Measurements from ENCODE around the gene NFKB1.
A peak's percentile ranks its signal among the peaks of the same experiment; 100 is the strongest.

Gene NFKB1

DNA sequence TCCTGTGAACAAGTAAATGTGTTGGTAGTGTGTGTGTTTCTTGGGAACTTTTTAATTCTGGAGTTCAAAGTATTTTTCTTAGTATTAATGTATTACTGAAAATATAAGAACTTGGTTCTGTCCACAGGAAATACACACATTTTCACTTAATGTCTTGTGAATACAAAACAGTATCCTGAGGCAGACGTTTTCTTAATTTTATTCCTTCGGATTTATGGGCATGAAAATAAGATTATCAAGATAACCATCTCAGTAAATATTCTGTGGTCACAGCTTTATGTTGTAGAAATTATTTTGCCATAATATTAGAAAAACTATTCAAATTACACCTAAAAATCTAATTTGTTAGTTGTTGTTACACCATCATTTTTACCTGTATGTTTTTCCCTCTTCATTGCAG, 29.8 kb downstream of the NFKB1 start:
- DNase-seq (ENCODE audit: low spot score) = no peak

DNA sequence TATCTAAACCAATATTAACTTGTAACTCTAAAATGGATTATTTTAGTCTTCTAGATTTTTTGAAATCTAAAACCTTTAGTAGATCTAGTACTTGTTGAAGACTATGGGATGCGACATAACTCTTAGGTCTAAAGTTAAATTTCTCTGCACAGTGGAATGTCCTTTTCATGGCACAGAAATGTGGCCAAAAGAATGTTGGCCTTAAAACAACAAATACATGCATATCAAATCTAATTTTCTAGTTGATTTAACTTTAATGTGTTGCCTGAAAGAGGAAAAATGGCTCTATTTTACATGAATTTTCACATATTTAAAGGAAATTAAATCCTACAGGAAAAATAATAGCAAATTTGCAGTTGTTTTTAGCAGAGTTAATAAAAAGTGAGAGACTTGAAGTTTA, 30.3 kb downstream of the NFKB1 start:
- no peak for DNase-seq (ENCODE audit: low spot score)

DNA sequence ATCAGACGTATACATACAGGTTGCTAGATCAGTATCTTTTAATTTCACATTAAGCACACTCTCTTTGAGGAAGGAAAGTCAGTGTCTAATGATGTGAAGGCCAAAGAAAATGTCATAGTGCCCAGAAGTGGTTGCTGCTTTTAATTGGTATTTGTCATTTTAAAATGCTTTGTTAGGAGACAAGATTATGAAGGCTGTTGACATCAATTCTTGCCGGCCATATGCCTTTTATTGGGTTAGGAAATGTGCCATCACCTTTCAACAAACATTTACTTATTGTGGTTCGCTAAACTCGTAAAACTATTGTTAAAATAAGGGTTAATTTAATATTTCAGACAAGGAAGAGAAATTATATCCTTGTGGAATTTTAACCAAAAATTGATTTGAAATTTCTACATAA, 32.2 kb downstream of the NFKB1 start:
- no peak for DNase-seq (ENCODE audit: low spot score)

DNA sequence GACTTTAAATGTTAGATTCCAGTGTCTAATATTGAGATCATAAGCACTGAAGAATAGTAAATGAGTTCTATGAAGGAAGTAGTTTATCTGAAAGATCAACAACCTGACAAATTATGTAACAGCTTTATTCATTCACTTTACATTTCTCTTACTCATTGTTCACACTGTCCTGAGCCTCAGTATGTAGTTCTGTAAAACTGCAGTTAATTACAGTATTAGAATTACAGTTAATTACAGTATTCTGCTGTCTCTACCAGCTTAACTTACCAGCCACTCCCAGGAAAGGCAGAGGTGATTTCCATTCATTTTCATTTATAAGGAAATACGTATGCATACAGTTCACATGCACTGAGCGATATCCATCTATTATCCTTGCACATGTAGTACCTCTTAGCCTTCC, 32.7 kb downstream of the NFKB1 start:
- no peak for DNase-seq (ENCODE audit: low spot score)

DNA sequence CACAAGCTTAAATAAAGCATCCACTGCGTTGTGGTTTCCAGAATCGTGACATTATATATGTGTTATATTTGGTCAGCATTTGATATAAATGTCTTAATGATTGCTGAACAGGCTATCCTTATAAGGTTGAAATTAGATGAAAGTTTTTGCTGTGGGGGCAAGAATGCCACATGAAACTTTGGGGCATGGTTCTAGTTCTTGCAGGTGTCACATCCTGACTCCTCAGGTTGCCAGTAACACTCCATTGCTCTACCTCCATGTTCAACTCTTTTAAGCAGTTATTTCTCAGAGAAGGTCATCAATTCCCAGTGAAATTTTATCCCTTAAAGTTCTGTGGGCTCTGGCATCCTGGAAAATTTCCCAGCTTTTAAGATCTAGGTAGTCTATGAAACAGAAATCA, 33.7 kb downstream of the NFKB1 start:
- DNase-seq (ENCODE audit: low spot score) = no peak

DNA sequence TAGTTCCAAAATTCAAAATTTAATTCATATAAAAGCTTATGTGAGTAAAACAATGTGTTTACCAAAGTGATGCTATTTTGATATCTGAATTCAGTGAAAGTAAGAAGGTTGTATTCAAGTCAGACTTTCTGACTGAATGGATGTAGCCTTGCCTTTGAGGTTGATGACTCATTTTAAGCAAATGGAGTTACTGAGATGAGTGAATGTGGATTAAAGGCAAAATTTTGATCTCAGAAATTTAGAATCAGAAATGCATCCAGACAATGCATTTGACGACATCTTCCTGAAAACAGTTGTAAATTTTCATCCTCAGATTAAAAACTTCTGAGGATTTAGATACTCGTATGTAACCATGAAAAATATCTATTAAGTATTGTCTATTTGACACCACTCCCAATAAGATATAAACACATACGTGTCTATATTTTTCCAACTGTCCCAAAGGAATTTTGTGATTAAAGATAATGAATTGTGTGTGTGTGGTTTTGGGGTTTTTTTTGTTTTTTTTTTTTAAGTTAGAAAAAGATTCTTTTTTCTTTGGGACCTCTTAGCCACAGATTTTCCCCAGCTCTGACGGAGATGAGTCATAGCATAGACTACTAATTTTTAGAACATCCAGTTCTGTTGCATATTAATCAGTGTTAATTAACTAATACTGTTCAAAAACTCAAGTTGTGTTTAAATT, 34.4 kb downstream of the NFKB1 start:
- DNase-seq (ENCODE audit: low spot score) = peak; percentile 79

DNA sequence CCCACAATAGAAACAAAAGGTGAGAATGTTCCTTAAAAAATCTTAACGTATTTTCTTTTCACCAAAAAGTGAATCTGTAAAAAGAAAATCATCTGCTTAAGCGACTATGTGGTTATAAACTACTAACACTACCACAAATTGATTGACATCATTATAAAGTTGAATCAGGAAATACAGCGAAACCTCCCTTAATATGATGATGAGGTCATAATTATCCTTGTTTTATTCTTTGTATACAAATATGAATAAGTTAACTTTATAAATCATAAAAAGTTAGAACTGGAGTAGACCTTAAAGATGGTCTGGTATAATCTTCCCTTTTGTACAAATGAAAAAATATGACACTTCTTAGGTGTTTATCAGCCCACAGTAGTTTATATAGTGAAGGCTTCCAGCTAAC, 35.6 kb downstream of the NFKB1 start:
- no peak for DNase-seq (ENCODE audit: low spot score)

DNA sequence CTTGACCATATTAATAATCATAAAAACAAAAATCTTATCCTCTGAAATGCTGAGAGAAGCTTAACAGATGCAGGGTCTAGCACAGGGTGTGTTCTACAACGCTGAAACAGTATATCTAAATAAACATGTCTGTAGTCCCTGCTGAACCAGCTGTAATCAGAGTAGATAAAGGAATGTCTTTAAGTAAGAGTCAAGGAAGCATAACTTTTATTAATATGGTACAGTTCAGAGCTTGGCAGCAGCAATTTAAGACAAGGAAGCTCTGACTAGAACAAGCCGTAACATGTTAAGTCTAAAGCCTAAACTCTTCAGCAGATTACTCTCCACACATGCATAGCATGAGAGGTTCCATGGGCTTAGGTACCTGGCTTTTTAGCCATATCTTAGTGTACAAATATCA, 36.1 kb downstream of the NFKB1 start:
- no peak for DNase-seq (ENCODE audit: low spot score)

DNA sequence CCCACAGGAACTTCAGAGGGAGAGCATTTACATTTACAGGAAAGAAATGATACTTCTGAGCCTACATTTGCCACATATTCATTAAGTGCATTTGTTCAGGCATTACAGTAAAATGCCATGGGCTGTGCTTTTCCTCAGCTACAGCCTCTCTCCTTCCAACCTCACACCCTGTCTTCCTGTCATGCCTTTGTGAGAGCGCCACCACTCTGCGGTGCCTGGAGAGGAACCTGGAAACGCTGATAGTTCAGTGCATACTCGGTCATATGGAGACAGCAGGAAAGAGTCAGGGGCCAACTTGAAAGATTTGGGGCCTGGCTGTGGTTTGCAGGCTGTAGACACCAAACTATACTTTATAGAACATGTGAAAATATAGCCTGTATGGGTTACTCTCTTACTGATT, 40.5 kb downstream of the NFKB1 start:
- no peak for DNase-seq (ENCODE audit: low spot score)

DNA sequence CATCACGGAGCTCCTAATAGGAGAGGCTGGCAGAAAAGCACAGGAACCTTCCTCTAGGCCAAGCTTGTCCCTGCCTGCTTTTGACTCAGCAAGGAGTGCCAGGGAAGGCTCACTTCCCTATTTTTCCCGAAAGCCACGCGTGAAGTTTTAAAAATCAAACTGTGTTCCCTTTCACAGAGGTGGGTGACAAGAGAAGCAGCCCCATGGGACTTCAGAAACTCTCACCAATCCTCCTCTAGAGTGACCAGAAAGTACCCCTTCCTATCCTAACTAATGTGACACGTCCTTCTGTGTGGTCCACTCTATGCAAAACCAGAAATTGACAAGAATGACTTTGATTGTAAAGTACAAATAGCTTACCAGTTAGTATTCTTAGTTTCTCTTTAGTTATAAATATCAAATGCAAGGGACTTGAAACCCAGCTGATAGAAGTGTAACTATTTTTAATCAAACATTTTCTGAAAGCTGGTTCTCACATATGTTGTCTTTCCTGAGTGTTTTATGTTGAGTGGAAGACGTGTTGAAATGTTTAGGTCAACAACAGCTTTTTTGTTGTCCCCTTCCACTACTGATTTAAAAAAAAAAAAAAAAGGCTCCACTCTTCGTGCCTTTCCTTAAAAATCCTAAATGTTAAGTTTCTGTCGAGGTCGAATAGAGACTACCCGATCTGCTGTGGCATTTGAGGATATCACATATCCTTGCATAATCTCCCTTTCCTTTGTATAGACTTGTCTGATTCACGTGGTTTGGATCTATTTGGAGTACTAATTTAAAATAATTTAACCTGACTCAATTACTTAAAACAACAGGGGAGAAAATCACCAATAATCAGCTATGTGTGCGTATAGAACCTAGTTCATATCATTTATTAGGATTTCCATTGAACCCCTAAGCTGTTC, 42.1 kb downstream of the NFKB1 start:
- DNase-seq (ENCODE audit: low spot score) = no peak

DNA sequence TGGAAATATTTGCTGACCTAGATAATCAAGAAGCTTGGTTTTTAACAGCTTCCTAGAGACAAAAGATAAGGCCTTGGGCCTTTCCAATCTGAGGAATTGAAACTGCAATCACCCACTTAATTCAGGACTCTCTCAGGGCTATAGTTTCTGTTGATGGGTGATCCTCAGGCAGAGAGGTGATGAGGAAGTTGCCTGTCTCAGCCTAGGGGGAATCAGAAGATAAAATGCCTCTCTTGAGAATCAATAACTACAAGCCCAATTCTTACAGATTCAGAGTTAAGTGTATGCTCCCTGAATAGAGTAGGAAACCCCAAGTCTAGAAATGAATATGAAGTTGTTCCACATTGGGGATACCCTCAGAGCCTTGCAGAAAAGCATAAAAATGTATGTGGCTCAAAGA, 45.5 kb downstream of the NFKB1 start:
- no peak for DNase-seq (ENCODE audit: low spot score)

DNA sequence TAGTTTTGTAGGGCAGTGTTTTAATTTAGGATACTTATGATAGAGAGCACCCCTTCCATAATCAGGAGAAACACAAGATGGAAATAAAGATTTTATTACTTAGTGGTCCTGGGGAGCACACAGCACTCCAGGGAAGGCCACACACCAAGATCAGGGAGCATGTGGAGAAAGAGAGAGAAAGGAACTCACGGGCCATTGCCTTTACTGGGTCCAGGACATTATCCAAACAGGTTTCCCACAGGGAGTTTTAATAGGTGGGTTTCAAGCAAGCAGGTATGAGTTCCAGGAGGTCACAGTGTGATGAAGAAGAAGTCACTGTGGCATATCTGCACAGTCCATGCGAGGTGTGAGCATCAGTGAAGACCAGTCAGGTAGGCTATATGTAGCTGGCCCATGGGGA, 46.8 kb downstream of the NFKB1 start:
- DNase-seq (ENCODE audit: low spot score) = no peak

DNA sequence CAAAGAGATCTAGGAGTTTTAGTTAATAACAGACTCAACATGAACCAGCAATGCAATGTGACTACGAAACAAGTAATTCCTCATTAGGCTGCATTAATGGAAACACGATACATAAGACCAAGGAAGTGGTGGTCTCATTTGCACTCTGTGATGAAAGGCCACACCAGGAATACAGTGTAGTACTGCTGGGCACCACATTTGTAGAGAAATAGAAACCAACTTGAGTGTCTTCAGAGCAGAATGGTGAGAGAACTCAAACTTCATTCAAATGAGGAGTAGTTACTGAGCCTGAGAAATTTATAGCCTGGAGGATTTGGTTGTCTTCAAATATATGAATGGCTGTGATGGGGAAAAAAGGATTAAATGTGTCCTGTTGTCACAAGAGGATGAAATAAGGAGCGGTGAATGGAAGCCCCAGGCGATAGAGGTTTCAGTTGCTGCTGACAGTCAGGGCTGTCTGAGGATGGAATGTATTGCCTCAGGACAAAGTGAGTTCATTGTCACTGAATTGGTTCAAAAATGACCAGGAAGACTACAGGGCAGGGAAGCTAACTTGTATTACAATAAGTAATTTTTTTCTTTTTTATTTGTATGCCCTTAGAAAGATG, 50.9 kb downstream of the NFKB1 start:
- DNase-seq (ENCODE audit: low spot score) = peak; percentile 40

DNA sequence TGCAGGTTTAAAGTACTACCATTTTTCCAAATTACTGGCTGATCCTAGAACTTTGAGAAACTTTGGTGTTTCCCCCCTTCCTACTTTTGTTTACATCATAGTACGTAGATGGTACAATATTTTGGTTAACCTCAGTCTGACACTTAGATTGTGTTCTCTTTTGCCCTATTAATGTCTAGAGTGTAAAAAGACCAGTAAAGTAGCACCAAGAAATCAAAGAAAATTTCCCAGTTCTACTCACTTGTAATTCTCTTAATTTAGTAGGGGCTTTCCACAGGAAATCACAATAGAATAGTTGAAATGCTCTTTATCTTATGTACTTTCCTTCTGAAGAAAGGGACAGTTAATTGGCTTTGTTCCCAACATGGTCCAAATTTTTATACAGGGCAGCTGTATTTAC, 51.6 kb downstream of the NFKB1 start:
- DNase-seq (ENCODE audit: low spot score) = no peak

DNA sequence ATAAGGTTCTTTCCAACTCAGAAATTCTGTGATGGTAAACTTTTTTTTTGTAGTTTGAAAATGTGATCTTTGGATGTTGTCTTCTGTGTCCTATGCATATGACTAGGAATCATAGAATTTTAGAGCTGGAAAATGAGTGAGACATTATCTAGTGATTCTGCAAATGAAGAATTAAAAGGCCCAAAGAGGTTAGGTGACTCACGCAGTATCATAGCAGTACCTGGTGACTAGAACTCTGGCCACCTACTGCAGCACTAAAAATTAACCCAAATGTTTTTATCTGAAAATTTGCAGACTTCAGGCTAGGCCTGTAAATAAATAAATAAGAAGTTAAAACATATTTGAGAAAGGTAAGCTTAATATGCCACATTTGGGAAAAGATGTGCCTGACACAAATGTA, 52.8 kb downstream of the NFKB1 start:
- no peak for DNase-seq (ENCODE audit: low spot score)

DNA sequence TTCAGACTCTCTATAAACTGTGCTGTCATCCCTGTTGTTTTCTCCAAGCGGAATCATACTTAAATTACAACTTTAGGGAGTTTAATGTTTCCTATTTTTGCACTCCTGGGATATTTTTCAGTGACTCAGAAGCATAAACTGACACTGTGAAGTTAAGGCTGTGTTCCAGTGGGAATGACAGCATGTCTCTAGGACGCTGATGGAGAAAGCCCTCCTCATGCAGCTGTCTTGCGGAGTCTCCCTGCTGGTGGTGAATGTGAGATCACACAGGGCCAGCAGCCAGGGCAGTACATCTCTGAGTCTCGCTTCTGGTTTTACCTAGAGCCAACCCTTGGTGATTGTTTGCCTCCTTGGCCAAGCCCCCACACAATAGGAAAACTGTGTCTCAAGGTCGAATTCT, 53.3 kb downstream of the NFKB1 start:
- DNase-seq (ENCODE audit: low spot score) = no peak

DNA sequence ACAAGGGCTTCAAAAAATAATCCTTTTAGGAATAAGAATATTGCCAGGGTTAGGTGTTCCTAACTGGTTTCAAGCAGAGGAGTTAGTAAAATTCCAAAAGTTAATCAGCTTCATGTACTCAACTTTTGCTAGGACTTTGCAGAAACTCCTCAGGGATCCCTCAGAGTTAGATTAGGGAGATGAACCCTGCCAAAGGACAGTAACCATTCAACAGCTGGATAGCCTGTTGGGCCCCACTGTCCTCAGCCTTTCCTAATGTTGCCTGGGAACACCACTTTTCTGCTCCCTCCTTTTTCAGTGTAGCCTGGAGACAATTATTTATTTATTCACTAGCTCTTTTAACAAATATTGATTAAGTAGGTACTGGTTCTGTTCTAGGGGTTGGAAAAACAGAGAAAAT, 53.8 kb downstream of the NFKB1 start:
- DNase-seq (ENCODE audit: low spot score) = no peak

DNA sequence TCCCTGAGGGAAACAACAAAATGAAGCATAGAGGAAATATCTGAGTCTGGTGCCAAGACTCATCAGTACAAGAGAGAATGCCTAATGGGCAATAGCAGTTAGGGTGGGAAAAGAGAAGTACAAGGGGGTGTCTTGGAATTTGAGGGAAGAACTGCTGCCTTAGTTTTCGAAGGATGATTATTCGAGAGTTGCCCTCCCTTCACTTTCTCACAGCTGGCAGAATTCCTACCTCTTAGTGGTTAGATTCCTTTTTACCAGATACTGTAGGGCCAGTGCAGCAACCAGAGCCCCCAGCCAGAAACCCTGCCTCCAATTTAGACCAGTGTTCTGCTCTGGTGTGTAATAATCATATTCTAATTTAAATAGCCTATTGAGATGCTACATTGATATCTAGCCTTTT, 56.5 kb downstream of the NFKB1 start:
- no peak for DNase-seq (ENCODE audit: low spot score)

DNA sequence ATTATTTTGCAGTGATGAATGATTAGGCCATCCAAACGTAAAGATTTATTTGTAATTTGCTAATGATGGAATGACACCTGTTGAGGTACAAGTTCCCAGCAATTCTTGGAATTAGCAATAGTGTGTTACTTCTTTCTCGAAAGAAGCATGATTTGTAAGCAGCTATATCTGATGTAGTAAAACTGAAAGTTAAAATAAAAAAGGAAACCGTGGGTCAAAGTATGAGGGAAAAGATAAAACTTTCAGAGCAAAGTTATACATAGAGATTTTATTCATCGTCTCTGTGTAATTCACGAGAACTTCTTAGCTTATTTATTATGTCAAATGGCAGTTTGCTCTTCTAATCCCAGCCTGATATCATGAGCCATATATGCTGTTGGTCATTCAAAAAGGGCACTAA, 59.0 kb downstream of the NFKB1 start:
- no peak for DNase-seq (ENCODE audit: low spot score)

DNA sequence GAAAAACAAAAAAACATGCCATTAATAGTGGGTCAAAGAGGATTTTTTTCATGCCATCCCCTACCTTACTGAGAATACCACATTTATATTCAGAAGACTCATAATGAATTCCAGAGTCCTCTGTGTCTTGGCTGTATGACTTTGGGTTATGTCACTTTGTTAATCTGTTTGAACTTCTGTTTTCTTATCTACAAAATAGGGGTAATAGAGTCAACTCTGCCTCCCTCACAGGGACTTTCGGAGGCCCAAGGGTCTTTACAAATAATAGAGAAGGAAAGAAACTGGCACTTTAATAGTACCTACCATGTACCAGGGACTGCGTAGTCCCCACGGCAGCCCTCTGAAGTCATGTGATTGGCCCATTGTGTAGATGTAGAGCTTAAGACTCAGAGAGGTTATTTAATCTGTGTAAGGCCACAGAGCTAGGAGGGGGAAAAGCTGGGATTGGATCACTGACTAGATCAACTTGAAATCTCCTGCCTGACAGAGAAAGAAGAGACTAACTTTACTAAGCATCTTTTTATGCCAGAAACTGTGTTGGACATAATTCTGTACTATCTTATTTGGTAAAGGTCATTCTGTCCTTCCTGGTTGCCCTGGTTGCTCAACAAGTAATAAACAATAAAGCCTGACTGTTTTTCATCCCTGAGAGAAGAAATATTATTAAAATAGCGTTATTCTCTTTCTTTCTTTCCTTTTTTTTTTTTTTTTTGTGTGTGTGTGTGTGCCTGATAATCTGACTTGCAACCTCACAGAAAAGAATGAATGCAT, 59.6 kb downstream of the NFKB1 start:
- no peak for DNase-seq (ENCODE audit: low spot score)

DNA sequence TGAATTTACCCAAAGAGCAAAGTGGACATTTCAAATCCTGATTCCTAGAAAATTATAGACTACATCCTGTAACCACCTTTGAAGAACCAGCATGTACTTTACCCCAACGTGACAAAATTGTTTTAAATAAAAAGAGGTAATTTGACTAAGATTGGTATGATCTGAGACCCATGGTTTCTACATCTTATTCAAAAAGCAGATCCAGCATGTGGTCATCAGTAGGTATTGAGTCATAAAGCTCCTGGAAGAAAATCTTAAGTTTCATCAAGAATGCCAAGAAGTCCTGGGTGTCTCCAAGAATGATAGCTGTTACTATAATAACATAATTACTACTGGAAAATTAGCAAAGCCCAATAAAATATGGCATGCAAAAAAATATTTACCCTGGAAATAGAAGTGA, 61.8 kb downstream of the NFKB1 start:
- DNase-seq (ENCODE audit: low spot score) = no peak

DNA sequence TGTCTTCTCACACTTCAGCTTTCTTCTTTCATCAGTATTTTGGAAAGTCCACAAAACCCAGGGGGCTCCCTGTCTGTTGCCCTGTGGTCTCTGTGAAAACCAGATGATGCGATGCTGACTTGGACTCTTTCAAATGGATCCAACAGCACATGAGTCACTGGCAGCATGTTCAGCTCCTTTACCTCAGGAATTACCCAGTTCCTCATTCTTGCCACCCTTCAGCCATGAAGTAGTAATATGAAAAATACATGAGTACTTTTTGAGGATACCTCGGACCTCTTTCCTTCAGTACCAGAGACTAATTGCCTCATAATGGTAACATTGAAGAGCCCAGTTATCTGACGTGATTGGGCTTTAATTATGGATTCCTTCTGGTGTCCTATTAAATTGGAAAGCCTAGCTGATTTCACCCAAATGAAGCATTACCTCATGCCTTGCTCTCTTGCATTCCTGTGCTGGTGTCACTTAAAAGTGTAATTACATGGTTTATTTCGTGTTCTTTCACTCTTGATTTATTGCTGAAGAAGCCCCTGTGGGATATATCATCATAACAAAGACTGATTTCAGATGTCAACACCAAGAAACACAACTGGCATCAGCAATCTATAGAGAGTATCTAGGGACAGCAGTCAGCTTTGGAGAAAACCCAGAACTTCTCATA, 63.4 kb downstream of the NFKB1 start:
- DNase-seq (ENCODE audit: low spot score) = no peak

Data from COLO829 (cell line).